ENCODE data around the gene PDK4. TPM values are rescaled to one million over a fixed set of nuclear protein-coding genes. Genes with fewer than 3 reads are reported as not detected.

PDK4 gene
- total and polyA plus RNA-seq, 2 of the 13 experiments (the other 11 are each of a cell fraction or from before 2014, with no cell fraction given) = 0.04 TPM; not detected in 1

DNA sequence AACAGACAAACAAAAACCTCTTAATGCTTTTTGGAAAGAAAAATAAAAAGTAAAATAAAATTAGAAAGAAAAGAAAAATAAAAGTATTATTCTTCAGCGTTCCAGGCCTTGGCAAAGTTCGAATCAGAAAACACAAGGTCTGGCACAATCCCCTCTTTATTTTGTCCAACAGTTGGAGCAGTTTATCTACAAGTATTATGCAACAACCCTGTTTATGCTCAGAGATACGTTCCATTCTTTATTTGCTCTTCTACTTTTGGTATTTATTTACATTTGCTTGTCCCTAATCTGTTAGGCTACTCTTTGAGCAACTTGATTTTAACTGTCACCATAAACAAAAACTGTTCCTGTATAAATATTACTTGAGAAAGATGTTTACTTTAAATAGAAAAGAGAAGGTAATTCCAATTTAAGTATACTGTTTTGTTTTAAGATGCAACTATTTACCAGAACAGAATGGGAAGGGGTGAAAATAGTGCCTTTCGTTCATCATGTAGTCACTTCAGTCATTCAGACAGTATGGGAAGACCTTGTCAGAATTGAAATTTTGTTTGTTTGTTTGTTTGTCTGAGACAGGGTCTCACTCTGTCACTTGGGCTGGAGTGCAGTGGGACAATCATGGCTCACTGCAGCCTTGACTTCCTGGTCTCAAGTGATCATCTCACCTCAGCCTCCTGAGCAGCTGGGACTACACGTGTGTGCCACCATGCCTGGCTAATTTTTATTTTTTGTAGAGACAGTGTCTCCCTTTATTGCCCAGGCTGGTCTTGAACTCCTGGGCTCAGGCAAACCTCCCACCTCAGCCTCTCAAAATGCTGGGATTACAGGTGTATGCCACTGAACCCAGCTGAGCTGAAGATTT lies 5.7 kb downstream of the PDK4 start (continued):
- TF ChIP-seq MAF1 (CRISPR knock-in tag; IDR thresholded peaks at IDR 0.05; ENCODE audit: borderline replicate concordance) (no peak), ZFP82 (CRISPR knock-in tag; IDR thresholded peaks at IDR 0.05; ENCODE audit: borderline replicate concordance) (no peak), AKAP8 (CRISPR knock-in tag; IDR thresholded peaks at IDR 0.05) (no peak), ZNF557 (CRISPR knock-in tag; IDR thresholded peaks at IDR 0.05) (no peak), HNRNPUL1 (IDR thresholded peaks at IDR 0.05; ENCODE audit: low read depth, low read length) (0 out of 2 replicates have a peak, but pooled peaks have one; percentile 53), KAT2B (IDR thresholded peaks at IDR 0.05; ENCODE audit: borderline replicate concordance, low read depth, low read length) (no peak), RFXAP (CRISPR knock-in tag; IDR thresholded peaks at IDR 0.05; ENCODE audit: borderline replicate concordance) (no peak), RARA (CRISPR knock-in tag; IDR thresholded peaks at IDR 0.05) (peak; percentile 89), ZBTB49 (CRISPR knock-in tag; IDR thresholded peaks at IDR 0.05; ENCODE audit: borderline replicate concordance) (no peak), TGIF2 (CRISPR knock-in tag; IDR thresholded peaks at IDR 0.05) (no peak), TEAD2 (CRISPR knock-in tag; IDR thresholded peaks at IDR 0.05) (no peak), PPARG (CRISPR knock-in tag; conservative IDR thresholded peaks at IDR 0.05) (peak; percentile 97), ZKSCAN1 (IDR thresholded peaks at IDR 0.05; ENCODE audit: low read length) (no peak), SRSF1 (optimal IDR thresholded peaks at IDR 0.05; ENCODE audit: low read depth, low read length) (no peak), ZNF609 (CRISPR knock-in tag; IDR thresholded peaks at IDR 0.05; ENCODE audit: borderline replicate concordance) (peak; percentile 92), XBP1 (CRISPR knock-in tag; IDR thresholded peaks at IDR 0.05) (no peak), ZNF75D (CRISPR knock-in tag; IDR thresholded peaks at IDR 0.05; ENCODE audit: borderline replicate concordance) (no peak), ATF5 (CRISPR knock-in tag; IDR thresholded peaks at IDR 0.05; ENCODE audit: low read depth) (no peak), ZNF253 (CRISPR knock-in tag; IDR thresholded peaks at IDR 0.05; ENCODE audit: borderline replicate concordance) (no peak), SRY (CRISPR knock-in tag; IDR thresholded peaks at IDR 0.05) (no peak), ZNF709 (CRISPR knock-in tag; IDR thresholded peaks at IDR 0.05) (no peak)
